Ascending aorta (tissue), 2 donors: ENCODE results near the gene SH3BP5. TPM values are rescaled to one million over a fixed set of nuclear protein-coding genes. Genes with fewer than 3 reads are reported as not detected.

Experiments
- DNase-seq, 2 donors: peaks; one replicate each; pipeline ENCODE4 v3.0.0-alpha.2; 2019; ENCODE audit warnings: low spot score in 2 of 2
- H3K27ac ChIP-seq, 2 donors: fragments of 200-600 bp; sonication (generic); one replicate each; pipeline ENCODE4 v1.5.1; 2016 to 2017; ENCODE audit warnings: mild to moderate bottlenecking in 1 of 2
- H3K27me3 ChIP-seq: fragments of 200-600 bp; sonication (generic); one replicate; pipeline ENCODE4 v1.5.1; 2017
- H3K36me3 ChIP-seq, 2 donors: fragments of 200-600 bp; sonication (generic); one replicate each; pipeline ENCODE4 v1.5.1; 2016
- H3K4me1 ChIP-seq, 2 donors: fragments of 200-600 bp; sonication (generic); one replicate each; pipeline ENCODE4 v1.5.1; 2016 to 2017; ENCODE audit warnings: mild to moderate bottlenecking in 1 of 2
- H3K4me3 ChIP-seq, 2 donors: fragments of 200-600 bp; sonication (generic); one replicate each; pipeline ENCODE4 v1.5.1; 2016 to 2017; ENCODE audit warnings: mild to moderate bottlenecking in 1 of 2
- H3K9me3 ChIP-seq, 2 donors: fragments of 200-600 bp; sonication (generic); one replicate each; pipeline ENCODE4 v1.5.1; 2016
- CTCF ChIP-seq, 3 experiments: fragments of 200-600 bp in 2 of 3; fragments of 450-650 bp in 1 of 3; sonication (generic) in 2 of 3; IDR thresholded peaks; one replicate each; pipeline ENCODE4 v1.5.1; 2016 to 2019; ENCODE audit warnings: antibody characterized with exemption in 3 of 3, mild to moderate bottlenecking in 1 of 3, moderate library complexity in 1 of 3
- intact Hi-C: fragments of 100-400 bp; cut with DNase I; formaldehyde crosslinking; loops from one replicate; pipeline ENCODE4 v1.15.1; 2023
- total RNA-seq: library from RNA; depleted of rRNA; stranded (reverse); fragments of >200 nt; gene quantifications from one replicate; pipeline ENCODE4 v1.1.0, GENCODE V29; 2016

SH3BP5 gene
- total RNA-seq, 1 donor from 2014 or later = 65.9 TPM

- H3K36me3 ChIP-seq = peaks cover 57 to 78% of the 10 kb centered on the region in 2 donors
- no peak for TF ChIP-seq CTCF (IDR thresholded peaks at IDR 0.05)
- no peaks in the 10 kb centered on the region for H3K27me3 ChIP-seq
- no peaks in the 10 kb centered on the region for H3K4me1 ChIP-seq
- intact Hi-C loops = no loop called here
- H3K27ac ChIP-seq = no peak overlapping the region
- DNase-seq = no peak
- no peak overlapping the region for H3K4me3 ChIP-seq
- no peaks in the 10 kb centered on the region for H3K9me3 ChIP-seq
Observed at GRCh38 chr3:15228147-15228546, 104.2 kb downstream of the SH3BP5 start.

DNA sequence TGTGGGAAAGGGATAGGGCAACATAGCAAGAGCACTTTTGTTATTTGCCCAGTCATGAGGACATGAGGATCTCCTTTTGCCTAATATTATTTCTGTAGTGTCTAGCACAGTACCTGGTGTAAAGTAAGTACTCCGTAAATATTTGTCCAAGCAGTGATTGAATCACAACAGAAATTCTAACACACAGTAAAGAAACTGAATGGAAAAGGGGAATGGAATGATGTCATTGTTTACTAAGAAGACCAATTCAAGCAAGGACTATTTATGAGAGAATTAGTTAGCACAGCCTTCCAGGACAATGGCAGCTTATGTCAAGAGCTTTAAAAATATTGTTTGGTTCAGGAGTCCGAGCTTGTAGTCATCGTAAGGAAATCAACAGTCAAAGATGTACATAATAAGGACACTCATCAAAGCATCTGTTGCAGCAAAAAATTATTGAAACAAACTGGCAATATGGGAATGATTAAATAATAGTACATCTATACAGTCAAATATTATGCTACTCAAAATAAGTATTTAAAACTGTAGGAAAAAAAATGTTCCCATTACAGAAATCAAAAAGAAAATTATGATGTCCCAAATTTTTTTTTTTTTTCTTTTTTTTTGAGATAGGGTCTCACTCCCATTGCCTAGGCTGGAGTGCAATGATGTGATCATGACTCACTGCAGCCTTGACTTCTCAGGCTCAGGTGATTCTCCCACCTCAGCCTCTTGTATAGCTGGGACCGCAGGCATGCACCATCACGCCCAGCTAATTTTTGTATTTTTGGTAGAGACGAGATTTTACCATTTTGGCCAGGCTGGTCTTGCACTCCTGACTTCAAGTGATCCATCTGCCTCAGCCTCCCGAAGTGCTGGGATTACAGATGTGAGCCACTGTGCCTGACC is 108.5 kb downstream of the SH3BP5 start:
- H3K27me3 ChIP-seq = no peaks in the 10 kb centered on the region
- no peak overlapping the region for H3K4me3 ChIP-seq
- H3K9me3 ChIP-seq = no peaks in the 10 kb centered on the region
- peaks cover 61 to 84% of the 10 kb centered on the region in 2 donors for H3K36me3 ChIP-seq
- H3K4me1 ChIP-seq = no peaks in the 10 kb centered on the region
- intact Hi-C loops = no loop called here
- DNase-seq = no peak
- no peak for TF ChIP-seq CTCF (IDR thresholded peaks at IDR 0.05)
- no peak overlapping the region for H3K27ac ChIP-seq

DNA sequence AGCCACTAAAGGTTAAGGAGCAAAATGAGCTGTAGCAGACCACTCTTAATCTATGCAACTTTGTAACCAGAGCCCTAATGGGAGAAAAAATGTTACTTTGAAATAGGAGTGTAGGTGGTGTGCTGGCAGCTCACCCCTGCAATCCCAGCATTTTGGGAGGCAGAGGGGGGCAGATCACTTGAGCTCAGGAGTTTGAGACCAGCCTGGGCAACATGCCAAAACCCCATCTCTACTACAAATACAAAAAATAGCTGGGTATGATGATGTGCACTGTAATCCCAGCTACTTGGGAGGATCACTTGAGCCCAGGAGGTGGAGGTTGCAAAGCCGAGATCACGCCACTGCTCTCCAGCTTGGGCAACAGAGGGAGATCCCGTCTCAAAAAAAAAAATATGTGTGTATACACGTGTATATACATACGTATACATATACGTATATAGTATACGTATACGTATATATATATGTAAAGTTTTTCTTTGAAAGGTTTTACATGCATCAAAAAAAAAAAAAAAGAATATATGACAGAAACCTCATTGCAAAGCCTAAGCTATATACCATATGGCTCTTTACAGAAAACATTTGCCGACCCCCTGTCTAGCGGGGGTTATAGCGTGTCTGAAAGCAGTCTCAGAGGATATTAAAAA is 110.7 kb downstream of the SH3BP5 start:
- H3K36me3 ChIP-seq = peaks cover 68 to 84% of the 10 kb centered on the region in 2 donors
- intact Hi-C loops = no loop called here

GRCh38 chr3:15220661-15221060 is 111.7 kb downstream of the SH3BP5 start:
- DNase-seq = no peak
- H3K4me1 ChIP-seq = peaks cover 0 to 3% of the 10 kb centered on the region in 2 donors
- no peak overlapping the region for H3K27ac ChIP-seq
- no peaks in the 10 kb centered on the region for H3K27me3 ChIP-seq
- peaks cover 69 to 83% of the 10 kb centered on the region in 2 donors for H3K36me3 ChIP-seq
- TF ChIP-seq CTCF (IDR thresholded peaks at IDR 0.05) = no peak
- no peaks in the 10 kb centered on the region for H3K9me3 ChIP-seq
- intact Hi-C loops = no loop called here
- H3K4me3 ChIP-seq = no peak overlapping the region

More for the DNA sequence above, 110.7 kb downstream of the SH3BP5 start:
- no peak for TF ChIP-seq CTCF (IDR thresholded peaks at IDR 0.05)
- Histone ChIP-seq H3K9me3 (no peaks in the 10 kb centered on the region), H3K27me3 (no peaks in the 10 kb centered on the region), H3K27ac (no peak overlapping the region), H3K4me3 (no peak overlapping the region), H3K4me1 (peaks cover 0 to 3% of the 10 kb centered on the region in 2 donors)
- DNase-seq = no peak

DNA sequence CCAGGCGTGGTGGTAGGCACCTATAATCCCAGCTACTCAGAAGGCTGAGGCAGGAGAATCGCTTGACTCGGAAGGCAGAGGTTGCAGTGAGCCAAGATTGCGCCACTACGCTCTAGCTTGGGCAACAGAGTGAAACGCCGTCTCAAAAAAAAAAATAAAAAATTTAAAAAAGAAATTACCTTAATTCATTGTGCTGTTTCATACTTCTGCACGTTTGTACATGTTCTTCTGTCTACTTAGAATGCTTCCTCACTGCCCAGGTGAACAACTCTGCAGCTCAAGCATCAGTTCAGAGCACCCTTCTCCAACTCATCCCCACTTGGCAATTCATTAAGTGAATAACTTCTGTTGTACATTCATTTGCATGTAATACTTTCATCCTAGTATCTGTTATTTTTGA is 112.3 kb downstream of the SH3BP5 start:
- no peak for TF ChIP-seq CTCF (IDR thresholded peaks at IDR 0.05)
- intact Hi-C loops = no loop called here
- Histone ChIP-seq H3K36me3 (peaks cover 69 to 85% of the 10 kb centered on the region in 2 donors), H3K4me3 (no peak overlapping the region), H3K4me1 (peaks cover 0 to 3% of the 10 kb centered on the region in 2 donors), H3K9me3 (no peaks in the 10 kb centered on the region), H3K27me3 (no peaks in the 10 kb centered on the region), H3K27ac (no peak overlapping the region)
- no peak for DNase-seq
